Neural cell (in vitro differentiated cells): ENCODE data around the gene HNRNPM.

Experiments
- CTCF ChIP-seq: fragments of 450-650 bp; IDR thresholded peaks from 2 replicates; pipeline ENCODE4 v1.5.1; 2014; ENCODE audit warnings: antibody characterized with exemption, mild to moderate bottlenecking, moderate library complexity; ENCODE audit not compliant: poor library complexity, severe bottlenecking
- POLR2AphosphoS5 ChIP-seq: IDR thresholded peaks from 2 replicates; pipeline ENCODE4 v1.6.1; 2012
- TAF1 ChIP-seq: IDR thresholded peaks from 2 replicates; pipeline ENCODE4 v1.6.1; 2012; ENCODE audit warnings: low read depth
- TF ChIP-seq, protein P1 (sequence below): IDR thresholded peaks from 2 replicates; pipeline ENCODE4 v1.6.1; 2012; ENCODE audit warnings: borderline replicate concordance

DNA sequence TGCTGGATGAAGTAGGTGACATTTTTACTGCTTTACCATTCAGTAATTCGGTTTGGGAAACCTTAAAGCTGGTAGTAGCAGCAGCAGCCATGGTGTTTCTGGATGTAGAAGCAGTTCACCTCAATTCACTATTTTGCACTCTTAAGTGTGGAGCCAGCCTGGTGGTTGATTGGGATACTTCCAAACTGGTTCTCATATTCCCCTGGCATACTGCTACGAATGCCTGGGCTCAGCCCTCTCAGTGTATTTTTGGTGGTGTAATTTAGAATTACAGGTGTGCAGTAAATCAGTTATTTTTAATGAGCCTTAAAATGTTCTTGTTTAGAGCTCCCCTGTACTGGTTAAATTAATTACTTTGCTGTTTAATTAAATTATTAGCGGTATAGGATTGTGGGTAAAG is 12.4 kb downstream of the HNRNPM start:
- TF ChIP-seq POLR2AphosphoS5 (no peak), CTCF (no peak), TAF1 (no peak)
- TF ChIP-seq, protein P1, sequence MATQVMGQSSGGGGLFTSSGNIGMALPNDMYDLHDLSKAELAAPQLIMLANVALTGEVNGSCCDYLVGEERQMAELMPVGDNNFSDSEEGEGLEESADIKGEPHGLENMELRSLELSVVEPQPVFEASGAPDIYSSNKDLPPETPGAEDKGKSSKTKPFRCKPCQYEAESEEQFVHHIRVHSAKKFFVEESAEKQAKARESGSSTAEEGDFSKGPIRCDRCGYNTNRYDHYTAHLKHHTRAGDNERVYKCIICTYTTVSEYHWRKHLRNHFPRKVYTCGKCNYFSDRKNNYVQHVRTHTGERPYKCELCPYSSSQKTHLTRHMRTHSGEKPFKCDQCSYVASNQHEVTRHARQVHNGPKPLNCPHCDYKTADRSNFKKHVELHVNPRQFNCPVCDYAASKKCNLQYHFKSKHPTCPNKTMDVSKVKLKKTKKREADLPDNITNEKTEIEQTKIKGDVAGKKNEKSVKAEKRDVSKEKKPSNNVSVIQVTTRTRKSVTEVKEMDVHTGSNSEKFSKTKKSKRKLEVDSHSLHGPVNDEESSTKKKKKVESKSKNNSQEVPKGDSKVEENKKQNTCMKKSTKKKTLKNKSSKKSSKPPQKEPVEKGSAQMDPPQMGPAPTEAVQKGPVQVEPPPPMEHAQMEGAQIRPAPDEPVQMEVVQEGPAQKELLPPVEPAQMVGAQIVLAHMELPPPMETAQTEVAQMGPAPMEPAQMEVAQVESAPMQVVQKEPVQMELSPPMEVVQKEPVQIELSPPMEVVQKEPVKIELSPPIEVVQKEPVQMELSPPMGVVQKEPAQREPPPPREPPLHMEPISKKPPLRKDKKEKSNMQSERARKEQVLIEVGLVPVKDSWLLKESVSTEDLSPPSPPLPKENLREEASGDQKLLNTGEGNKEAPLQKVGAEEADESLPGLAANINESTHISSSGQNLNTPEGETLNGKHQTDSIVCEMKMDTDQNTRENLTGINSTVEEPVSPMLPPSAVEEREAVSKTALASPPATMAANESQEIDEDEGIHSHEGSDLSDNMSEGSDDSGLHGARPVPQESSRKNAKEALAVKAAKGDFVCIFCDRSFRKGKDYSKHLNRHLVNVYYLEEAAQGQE: no peak
